GM18951 (cell line): ENCODE measurements around the gene SLC2A14.
"Not testable (repeated sequence)": the region's sequence is repeated elsewhere in the genome, so short reads cannot be mapped to it uniquely, and the experiment has no call there.

ENCODE experiments used
- POLR2A ChIP-seq: IDR thresholded peaks from 4 replicates; pipeline ENCODE4 v1.6.1; 2011; ENCODE audit warnings: mild to moderate bottlenecking; ENCODE audit not compliant: insufficient read length, insufficient read depth; ENCODE audit errors: extremely low read depth
- in situ Hi-C: fragments of 300-500 bp; cut with MboI; formaldehyde crosslinking; loops from one replicate; pipeline ENCODE4 v1.12.0; 2022; ENCODE audit warnings: low sequenced_read_pairs, mixed read lengths, inconsistent platforms; ENCODE audit not compliant: unreplicated experiment

SLC2A14 gene

DNA sequence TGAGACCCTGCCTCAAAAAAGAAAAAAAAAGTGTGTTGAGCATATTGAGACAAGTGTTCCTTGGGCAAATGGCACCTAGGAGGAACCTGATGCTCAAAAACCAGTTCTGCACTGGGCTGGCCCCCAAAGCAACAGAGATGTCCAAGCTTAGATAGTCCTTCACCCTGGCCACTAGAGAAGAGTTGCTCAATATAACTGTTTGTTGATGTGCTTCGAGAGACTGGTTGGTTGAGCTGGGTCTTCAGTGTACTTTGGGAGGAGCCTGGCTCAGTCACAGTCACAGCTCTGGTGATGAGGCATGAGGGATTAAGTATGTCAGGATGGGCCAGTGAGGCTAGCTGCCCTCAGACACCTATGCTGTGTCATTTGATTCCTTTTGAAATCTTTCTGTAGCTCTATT, 38.0 kb downstream of the SLC2A14 start:
- no peak for TF ChIP-seq POLR2A
- in situ Hi-C loops: no loop called here

DNA sequence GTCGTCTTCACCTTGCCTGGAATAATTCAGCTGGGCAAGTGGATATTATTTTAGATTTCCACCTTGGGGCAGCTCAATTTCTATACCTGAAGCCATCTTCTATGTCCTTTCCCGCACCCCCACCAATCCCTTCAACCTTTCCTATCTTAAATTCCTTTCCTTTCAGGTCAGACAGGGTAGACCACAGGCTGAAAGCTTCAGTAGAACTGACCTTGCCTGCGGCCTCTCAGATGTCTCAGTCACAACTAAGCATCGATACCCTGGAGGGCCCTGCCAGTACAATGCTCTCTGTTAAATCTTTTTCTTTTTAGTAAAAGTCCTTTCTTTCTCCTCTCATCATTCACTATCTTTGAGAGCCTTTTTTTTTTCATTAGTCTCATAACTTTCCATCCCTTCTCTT, 38.9 kb downstream of the SLC2A14 start:
- in situ Hi-C loops: no loop called here
- TF ChIP-seq POLR2A: no peak

DNA sequence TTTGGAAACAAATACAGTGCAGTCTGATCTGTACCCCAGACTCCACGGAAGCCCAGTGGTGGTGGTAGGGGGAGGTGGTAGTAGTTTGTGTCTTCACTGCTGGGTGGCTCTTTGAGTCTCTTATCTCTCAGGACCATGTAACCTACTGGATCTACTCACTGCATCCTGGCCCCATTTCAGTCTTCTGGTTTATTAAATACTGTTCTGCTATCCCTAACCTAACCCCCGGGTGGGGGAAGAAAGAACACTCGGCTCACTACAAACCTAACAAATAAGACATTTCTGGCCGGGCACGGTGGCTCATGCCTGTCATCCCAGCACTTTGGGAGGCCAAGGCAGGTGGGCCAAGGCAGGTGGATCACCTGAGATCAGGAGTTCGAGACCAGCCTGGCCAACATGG, 39.5 kb downstream of the SLC2A14 start:
- in situ Hi-C loops: not testable (repeated sequence)

- TF ChIP-seq POLR2A: no peak
- in situ Hi-C loops: no loop called here
Measured at GRCh38 chr12:7832059-7832696, 40.5 kb downstream of the SLC2A14 start.

GRCh38 chr12:7829737-7830136, 43.0 kb downstream of the SLC2A14 start:
- in situ Hi-C loops: not testable (repeated sequence)

GRCh38 chr12:7825754-7826153, 47.0 kb downstream of the SLC2A14 start:
- in situ Hi-C loops: not testable (repeated sequence)

- in situ Hi-C loops: loop anchor here (10.0 kb wide), 1 partner anchor 132 kb away; no protein-coding TSS in a partner anchor
- no peak for TF ChIP-seq POLR2A
Measured at GRCh38 chr12:7806863-7807487, 65.7 kb downstream of the SLC2A14 start.

GRCh38 chr12:7806319-7806718, 66.4 kb downstream of the SLC2A14 start:
- in situ Hi-C loops: loop anchor here (10.0 kb wide), 1 partner anchor 132 kb away; no protein-coding TSS in a partner anchor

- no peak for TF ChIP-seq POLR2A
- in situ Hi-C loops: loop anchor here (10.0 kb wide), 1 partner anchor 127 kb away; no protein-coding TSS in a partner anchor
Measured at GRCh38 chr12:7801460-7801859, 71.3 kb downstream of the SLC2A14 start.

- in situ Hi-C loops: not testable (repeated sequence)
Measured at GRCh38 chr12:7798750-7799308, 73.9 kb downstream of the SLC2A14 start.

DNA sequence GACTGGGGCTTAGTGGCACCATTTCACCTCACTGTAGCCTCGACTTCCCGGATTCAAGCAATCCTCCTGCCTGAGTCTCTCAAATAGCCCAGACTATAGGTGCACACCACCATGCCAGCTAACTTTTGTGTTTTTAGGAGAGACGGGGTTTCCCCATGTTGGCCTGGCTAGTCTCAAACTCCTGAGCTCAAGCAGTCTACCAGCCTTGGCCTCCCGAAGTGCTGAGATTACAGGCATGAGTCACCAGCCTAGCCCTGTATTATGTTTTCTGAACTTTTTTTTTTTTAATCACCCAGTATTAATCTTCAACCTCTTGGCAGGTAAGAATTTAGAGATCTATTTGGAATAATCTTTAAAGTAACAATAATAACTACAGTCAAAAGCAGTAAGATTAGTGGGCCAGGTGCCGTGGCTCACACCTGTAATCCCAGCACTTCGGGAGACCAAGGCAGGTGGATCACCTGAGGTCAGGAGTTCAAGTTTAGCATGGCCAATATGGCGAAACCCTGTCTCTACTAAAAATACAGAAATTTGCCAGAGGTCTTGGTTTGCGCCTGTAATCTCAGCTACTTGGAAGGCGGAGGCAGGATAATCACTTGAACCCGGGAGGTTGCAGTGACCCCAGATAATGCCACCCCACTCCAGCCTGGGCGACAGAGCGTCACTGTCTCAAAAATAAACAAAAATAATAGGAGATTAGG, 74.9 kb downstream of the SLC2A14 start:
- TF ChIP-seq POLR2A: no peak
- in situ Hi-C loops: no loop called here

GRCh38 chr12:7797269-7797668, 75.4 kb downstream of the SLC2A14 start:
- in situ Hi-C loops: not testable (repeated sequence)

DNA sequence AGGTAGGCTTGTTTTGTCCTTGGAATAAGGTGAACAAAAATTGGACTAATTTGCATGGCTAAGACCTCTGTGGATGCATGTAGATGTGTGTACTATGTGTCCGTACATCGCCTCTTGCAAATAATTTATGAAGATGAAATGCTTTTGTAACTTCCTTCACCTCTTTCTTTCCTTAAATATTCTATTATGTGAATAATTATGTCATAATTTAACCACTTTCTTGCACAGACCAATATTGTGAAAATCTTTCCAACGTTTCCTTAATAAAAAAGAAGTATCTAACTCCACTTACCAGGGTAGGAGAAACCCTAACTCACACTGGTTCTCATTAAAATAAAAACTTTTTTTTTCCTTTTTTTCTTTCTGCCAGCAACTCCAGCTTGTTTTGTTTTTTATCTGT, 79.5 kb downstream of the SLC2A14 start:
- no peak for TF ChIP-seq POLR2A
- in situ Hi-C loops: no loop called here

- in situ Hi-C loops: not testable (repeated sequence)
Measured at GRCh38 chr12:7788884-7789528, 83.7 kb downstream of the SLC2A14 start, which contains the start of gene NANOG. TSS of gene NANOG (plus strand) at chr12:7789402. CDS start at chr12:7789615, 213 bp downstream.
